Spleen (tissue), 7 donors: ENCODE results near the gene TARP.
"Not testable (repeated sequence)": the region's sequence is repeated elsewhere in the genome, so short reads cannot be mapped to it uniquely, and the experiment has no call there.

Experiments
- POLR2A ChIP-seq, 3 donors: fragments of 450-650 bp; IDR thresholded peaks; one replicate each; pipeline ENCODE4 v1.5.1; 2017; ENCODE audit warnings: antibody characterized with exemption in 3 of 3, mild to moderate bottlenecking in 1 of 3
- TF ChIP-seq, protein P1 (sequence below), 11 experiments: fragments of 200-600 bp in 7 of 11; fragments of 450-650 bp in 4 of 11; sonication (generic) in 4 of 11; IDR thresholded peaks in 8 of 11; conservative IDR thresholded peaks in 3 of 11; 1 replicate in 7 of 11; 2 replicates in 4 of 11; pipeline versions ENCODE4 v1.4.0 to v1.8.0; 2016 to 2021; ENCODE audit warnings: antibody characterized with exemption in 11 of 11, inconsistent platforms in 4 of 11, mild to moderate bottlenecking in 1 of 11
- donor health status: DM: no; HTN: no; CAD: no; lungs with moderate emphysema.
- donor health status: DM: no; HTN: no; CAD: no.
- donor health status: DM: no; HTN: no; CAD: no.

DNA sequence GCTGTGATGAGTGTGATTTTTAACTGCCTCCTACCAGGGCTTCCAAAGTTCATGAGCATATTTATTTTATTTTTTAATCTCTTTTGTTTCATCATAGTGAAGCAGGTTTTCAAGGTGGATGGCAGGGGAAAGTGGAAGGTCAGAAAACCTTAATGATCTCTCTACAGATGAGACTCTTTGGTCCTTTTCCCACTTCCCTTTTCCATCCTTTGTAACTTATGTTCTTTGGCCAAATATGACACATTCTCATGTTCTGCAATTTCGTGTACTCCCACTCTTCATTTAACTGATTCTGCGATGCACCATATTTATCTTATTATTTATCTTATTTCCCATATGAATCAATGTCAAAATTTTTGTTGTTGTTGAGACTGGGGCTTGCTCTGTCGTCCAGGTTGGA, 7.5 kb downstream of the TARP start:
- TF ChIP-seq POLR2A (IDR thresholded peaks at IDR 0.05) = not testable (repeated sequence)
- TF ChIP-seq, protein P1, sequence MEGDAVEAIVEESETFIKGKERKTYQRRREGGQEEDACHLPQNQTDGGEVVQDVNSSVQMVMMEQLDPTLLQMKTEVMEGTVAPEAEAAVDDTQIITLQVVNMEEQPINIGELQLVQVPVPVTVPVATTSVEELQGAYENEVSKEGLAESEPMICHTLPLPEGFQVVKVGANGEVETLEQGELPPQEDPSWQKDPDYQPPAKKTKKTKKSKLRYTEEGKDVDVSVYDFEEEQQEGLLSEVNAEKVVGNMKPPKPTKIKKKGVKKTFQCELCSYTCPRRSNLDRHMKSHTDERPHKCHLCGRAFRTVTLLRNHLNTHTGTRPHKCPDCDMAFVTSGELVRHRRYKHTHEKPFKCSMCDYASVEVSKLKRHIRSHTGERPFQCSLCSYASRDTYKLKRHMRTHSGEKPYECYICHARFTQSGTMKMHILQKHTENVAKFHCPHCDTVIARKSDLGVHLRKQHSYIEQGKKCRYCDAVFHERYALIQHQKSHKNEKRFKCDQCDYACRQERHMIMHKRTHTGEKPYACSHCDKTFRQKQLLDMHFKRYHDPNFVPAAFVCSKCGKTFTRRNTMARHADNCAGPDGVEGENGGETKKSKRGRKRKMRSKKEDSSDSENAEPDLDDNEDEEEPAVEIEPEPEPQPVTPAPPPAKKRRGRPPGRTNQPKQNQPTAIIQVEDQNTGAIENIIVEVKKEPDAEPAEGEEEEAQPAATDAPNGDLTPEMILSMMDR (IDR thresholded peaks at IDR 0.05 in 8 of 11, conservative IDR thresholded peaks at IDR 0.05 in 3 of 11) = not testable (repeated sequence)
